Loucy (cell line): Measurements from ENCODE around the gene CRACR2A.

Experiments used
- EZH2phosphoT487 ChIP-seq: fragments of 200-600 bp; IDR thresholded peaks from 2 replicates; pipeline ENCODE4 v1.6.1; 2018; ENCODE audit warnings: antibody characterized with exemption, mild to moderate bottlenecking, moderate library complexity, borderline replicate concordance
- TF ChIP-seq, protein P1 (sequence below): fragments of 200-600 bp; sonication (generic); conservative IDR thresholded peaks from 2 replicates; pipeline ENCODE4 v1.5.1; 2014; ENCODE audit warnings: mild to moderate bottlenecking, antibody characterized with exemption, low read length

DNA sequence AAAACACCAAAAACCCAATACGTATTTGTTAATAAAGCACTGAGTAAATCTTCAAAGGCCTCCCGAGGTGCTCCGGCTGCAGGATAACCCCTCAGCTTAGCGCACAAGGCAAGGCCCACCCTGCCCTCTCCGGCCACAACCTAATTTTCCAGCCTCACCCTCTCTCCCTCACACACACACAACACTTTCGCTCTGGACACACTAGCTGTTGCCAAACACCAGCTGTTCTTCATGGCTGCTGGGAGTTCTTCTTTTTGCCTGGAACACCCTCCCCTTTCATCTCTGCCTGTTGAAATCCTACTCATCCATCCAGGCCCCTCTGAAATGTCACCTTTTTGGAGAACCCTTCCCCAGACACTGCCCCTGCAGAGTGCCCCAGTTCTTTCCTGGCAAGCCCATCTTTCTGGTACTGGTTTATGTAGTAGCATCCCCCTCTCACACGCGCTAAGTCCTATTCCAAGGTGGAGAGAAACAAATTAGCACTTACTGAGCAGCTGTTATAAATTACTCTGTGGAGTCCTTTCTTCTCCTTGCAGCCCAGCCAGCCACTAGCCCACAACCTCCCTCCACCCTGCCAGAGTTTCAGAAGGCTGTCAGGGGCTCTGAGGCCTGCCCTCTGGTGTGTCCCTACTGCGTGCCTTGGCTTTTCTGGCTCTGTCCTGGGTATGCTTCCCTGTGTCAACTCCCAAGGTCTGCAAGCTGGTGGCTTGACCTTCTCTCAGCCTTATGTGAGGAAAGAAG, 805 bp upstream of the CRACR2A start:
- TF ChIP-seq, protein P1, sequence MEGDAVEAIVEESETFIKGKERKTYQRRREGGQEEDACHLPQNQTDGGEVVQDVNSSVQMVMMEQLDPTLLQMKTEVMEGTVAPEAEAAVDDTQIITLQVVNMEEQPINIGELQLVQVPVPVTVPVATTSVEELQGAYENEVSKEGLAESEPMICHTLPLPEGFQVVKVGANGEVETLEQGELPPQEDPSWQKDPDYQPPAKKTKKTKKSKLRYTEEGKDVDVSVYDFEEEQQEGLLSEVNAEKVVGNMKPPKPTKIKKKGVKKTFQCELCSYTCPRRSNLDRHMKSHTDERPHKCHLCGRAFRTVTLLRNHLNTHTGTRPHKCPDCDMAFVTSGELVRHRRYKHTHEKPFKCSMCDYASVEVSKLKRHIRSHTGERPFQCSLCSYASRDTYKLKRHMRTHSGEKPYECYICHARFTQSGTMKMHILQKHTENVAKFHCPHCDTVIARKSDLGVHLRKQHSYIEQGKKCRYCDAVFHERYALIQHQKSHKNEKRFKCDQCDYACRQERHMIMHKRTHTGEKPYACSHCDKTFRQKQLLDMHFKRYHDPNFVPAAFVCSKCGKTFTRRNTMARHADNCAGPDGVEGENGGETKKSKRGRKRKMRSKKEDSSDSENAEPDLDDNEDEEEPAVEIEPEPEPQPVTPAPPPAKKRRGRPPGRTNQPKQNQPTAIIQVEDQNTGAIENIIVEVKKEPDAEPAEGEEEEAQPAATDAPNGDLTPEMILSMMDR: no peak
- no peak for TF ChIP-seq EZH2phosphoT487
